WTC11 (cell line): ENCODE data around the gene RRAS.

Experiments
- TEAD1 ChIP-seq: sonication (generic); formaldehyde crosslinking; IDR thresholded peaks from 2 replicates; pipeline ENCODE4 v1.8.0; 2022; ENCODE audit warnings: mild to moderate bottlenecking, missing genetic modification reagents
- ZNF138 ChIP-seq: sonication (generic); formaldehyde crosslinking; conservative IDR thresholded peaks from 2 replicates; pipeline ENCODE4 v1.8.1; 2022; ENCODE audit warnings: mild to moderate bottlenecking, moderate library complexity, missing genetic modification reagents
- ZNF263 ChIP-seq: sonication (generic); formaldehyde crosslinking; IDR thresholded peaks from 2 replicates; pipeline ENCODE4 v1.8.1; 2022; ENCODE audit warnings: low read depth, mild to moderate bottlenecking, moderate library complexity, missing genetic modification reagents
- TF ChIP-seq, protein P1 (sequence below): fragments of 200-600 bp; IDR thresholded peaks from 2 replicates; pipeline ENCODE4 v1.8.0; 2022; ENCODE audit warnings: antibody characterized with exemption
- TF ChIP-seq, protein P2 (sequence below): sonication (generic); formaldehyde crosslinking; IDR thresholded peaks from 2 replicates; pipeline ENCODE4 v1.8.1; 2023; ENCODE audit warnings: mild to moderate bottlenecking, missing genetic modification reagents, moderate library complexity
- TF ChIP-seq, protein P3 (sequence below): sonication (generic); formaldehyde crosslinking; IDR thresholded peaks from 2 replicates; pipeline ENCODE4 v1.8.0; 2023; ENCODE audit warnings: missing genetic modification reagents

DNA sequence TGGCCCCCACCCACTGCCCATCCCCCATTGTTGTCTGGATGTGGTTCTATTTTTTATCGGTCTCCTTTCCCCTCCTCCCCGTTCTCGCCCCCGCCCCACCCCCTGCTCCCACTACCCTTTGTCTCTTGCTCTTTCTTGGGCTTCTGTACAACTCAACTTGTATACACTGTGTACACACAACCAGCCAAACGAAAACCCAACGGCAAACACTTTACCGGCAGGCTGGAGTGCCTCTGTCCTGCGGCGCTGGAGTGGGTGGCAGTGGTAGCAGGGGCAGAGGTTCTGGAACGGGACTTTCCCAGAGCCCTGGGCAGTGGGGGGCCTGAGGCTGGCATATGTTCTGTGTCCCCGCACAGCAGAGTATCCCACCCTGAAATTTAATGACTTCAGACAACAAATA, 13.7 kb downstream of the RRAS start:
- TF ChIP-seq ZNF138 (CRISPR knock-in tag) (no peak), TEAD1 (CRISPR knock-in tag) (no peak), ZNF263 (no peak)
- TF ChIP-seq, protein P1, sequence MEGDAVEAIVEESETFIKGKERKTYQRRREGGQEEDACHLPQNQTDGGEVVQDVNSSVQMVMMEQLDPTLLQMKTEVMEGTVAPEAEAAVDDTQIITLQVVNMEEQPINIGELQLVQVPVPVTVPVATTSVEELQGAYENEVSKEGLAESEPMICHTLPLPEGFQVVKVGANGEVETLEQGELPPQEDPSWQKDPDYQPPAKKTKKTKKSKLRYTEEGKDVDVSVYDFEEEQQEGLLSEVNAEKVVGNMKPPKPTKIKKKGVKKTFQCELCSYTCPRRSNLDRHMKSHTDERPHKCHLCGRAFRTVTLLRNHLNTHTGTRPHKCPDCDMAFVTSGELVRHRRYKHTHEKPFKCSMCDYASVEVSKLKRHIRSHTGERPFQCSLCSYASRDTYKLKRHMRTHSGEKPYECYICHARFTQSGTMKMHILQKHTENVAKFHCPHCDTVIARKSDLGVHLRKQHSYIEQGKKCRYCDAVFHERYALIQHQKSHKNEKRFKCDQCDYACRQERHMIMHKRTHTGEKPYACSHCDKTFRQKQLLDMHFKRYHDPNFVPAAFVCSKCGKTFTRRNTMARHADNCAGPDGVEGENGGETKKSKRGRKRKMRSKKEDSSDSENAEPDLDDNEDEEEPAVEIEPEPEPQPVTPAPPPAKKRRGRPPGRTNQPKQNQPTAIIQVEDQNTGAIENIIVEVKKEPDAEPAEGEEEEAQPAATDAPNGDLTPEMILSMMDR, result no peak
- TF ChIP-seq, protein P2, sequence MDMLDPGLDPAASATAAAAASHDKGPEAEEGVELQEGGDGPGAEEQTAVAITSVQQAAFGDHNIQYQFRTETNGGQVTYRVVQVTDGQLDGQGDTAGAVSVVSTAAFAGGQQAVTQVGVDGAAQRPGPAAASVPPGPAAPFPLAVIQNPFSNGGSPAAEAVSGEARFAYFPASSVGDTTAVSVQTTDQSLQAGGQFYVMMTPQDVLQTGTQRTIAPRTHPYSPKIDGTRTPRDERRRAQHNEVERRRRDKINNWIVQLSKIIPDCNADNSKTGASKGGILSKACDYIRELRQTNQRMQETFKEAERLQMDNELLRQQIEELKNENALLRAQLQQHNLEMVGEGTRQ (CRISPR knock-in tag), result no peak
- TF ChIP-seq, protein P3, sequence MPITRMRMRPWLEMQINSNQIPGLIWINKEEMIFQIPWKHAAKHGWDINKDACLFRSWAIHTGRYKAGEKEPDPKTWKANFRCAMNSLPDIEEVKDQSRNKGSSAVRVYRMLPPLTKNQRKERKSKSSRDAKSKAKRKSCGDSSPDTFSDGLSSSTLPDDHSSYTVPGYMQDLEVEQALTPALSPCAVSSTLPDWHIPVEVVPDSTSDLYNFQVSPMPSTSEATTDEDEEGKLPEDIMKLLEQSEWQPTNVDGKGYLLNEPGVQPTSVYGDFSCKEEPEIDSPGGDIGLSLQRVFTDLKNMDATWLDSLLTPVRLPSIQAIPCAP (CRISPR knock-in tag), result no peak
